ENCODE measurements around the gene EIF1AD.

Gene EIF1AD

DNA sequence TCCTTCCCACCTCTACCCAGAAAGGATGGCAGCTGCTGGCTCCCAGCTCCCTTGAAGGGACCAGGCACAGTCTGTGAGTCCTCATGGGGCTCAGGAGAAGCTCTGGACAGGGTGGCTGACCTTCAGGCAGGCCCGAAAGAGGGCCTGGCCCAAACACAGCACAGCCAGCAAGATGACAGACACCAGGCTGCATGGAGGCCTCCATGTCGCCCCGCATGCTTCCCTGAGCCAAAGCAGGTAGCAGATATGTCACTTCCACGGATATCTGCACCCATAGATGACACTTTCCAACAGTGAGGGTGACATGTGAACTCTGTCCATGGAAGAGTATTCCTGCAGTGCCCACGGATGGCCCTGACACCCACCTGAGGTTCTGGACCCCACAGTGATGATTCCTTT, 18.4 kb downstream of the EIF1AD start:
- H3K9me3 ChIP-seq (replicated peaks; ENCODE audit: insufficient read depth, low read length), result no peaks in the 10 kb centered on the region
- H3K27me3 ChIP-seq (replicated peaks; ENCODE audit: insufficient read depth, low read length), result no peaks in the 10 kb centered on the region
- H4K20me1 ChIP-seq (ENCODE audit: insufficient read depth, low read length), result no peaks in the 10 kb centered on the region
- H2AFZ ChIP-seq (ENCODE audit: low read length), result no peak overlapping the region
- no peak overlapping the region for H3K27ac ChIP-seq (ENCODE audit: low read length)
- H3K4me1 ChIP-seq (ENCODE audit: low read length), result no peaks in the 10 kb centered on the region
- H3K36me3 ChIP-seq (replicated peaks; ENCODE audit: insufficient read depth, low read length), result no peaks in the 10 kb centered on the region
- no peak for DNase-seq
- TF ChIP-seq EZH2 (optimal IDR thresholded peaks at IDR 0.05; ENCODE audit: low read depth, low read length), result no peak
- no peak for TF ChIP-seq EZH2phosphoT487 (IDR thresholded peaks at IDR 0.05; ENCODE audit: low read length)
- TF ChIP-seq, protein P1, sequence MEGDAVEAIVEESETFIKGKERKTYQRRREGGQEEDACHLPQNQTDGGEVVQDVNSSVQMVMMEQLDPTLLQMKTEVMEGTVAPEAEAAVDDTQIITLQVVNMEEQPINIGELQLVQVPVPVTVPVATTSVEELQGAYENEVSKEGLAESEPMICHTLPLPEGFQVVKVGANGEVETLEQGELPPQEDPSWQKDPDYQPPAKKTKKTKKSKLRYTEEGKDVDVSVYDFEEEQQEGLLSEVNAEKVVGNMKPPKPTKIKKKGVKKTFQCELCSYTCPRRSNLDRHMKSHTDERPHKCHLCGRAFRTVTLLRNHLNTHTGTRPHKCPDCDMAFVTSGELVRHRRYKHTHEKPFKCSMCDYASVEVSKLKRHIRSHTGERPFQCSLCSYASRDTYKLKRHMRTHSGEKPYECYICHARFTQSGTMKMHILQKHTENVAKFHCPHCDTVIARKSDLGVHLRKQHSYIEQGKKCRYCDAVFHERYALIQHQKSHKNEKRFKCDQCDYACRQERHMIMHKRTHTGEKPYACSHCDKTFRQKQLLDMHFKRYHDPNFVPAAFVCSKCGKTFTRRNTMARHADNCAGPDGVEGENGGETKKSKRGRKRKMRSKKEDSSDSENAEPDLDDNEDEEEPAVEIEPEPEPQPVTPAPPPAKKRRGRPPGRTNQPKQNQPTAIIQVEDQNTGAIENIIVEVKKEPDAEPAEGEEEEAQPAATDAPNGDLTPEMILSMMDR (IDR thresholded peaks at IDR 0.05; ENCODE audit: low read length), result no peak
- no peaks in the 10 kb centered on the region; the same call in 1 of the 2 replicates for H3F3A ChIP-seq (ENCODE audit: insufficient read depth, low read length)
- H3K4me3 ChIP-seq (ENCODE audit: low read length), result no peak overlapping the region
- no peak overlapping the region for H3K4me2 ChIP-seq (ENCODE audit: low read depth, low read length)
- H3K9me2 ChIP-seq (replicated peaks; ENCODE audit: insufficient read depth, low read length), result no peaks in the 10 kb centered on the region
- H3K79me2 ChIP-seq (ENCODE audit: low read length), result no peaks in the 10 kb centered on the region
- H3K9ac ChIP-seq (ENCODE audit: low read length), result no peak overlapping the region

DNA sequence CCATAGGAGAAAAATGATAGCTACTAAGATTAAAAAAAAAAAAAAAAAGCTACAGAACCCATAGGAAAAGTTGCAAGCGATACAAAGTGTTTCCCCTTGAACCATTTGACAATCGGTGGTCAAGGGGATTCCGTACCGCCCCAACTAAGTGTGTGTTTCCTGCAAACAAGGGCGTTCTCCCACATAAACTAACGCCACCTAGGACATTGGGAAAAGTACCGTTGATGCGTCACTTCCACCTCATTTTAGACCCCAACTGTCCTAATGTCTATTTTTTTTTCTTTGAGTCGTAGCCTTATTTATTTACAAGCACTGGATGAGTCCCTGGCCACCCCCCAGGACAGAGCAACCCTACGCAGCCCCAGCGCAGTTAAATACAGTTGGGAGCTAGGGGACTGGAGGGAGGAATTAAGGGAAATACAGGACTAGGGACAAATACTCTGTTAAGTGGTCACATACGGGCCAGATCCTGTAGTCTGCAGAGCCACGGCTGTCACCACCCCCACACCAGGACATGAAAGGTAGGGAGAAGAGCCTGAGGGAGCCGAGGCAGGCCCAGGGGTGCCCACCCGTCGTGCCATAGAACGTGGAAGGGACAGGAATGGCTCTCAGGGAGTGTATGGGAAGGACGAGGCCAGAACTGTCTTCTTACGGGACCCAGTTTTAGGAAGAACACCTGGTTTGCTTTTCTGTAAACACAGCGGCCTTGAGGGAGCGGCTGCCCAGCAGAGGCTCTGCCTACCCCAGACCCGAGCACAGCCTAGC, 19.0 kb downstream of the EIF1AD start:
- Histone ChIP-seq H3K4me3 (ENCODE audit: low read length) (no peak overlapping the region), H3K4me2 (ENCODE audit: low read depth, low read length) (no peak overlapping the region), H3K27me3 (replicated peaks; ENCODE audit: insufficient read depth, low read length) (no peaks in the 10 kb centered on the region), H3K36me3 (replicated peaks; ENCODE audit: insufficient read depth, low read length) (no peaks in the 10 kb centered on the region), H3K9me2 (replicated peaks; ENCODE audit: insufficient read depth, low read length) (no peaks in the 10 kb centered on the region), H3F3A (ENCODE audit: insufficient read depth, low read length) (no peaks in the 10 kb centered on the region; the same call in 1 of the 2 replicates), H4K20me1 (ENCODE audit: insufficient read depth, low read length) (no peaks in the 10 kb centered on the region), H3K9ac (ENCODE audit: low read length) (no peak overlapping the region), H3K9me3 (replicated peaks; ENCODE audit: insufficient read depth, low read length) (no peaks in the 10 kb centered on the region), H3K4me1 (ENCODE audit: low read length) (no peaks in the 10 kb centered on the region), H2AFZ (ENCODE audit: low read length) (no peak overlapping the region), H3K79me2 (ENCODE audit: low read length) (no peaks in the 10 kb centered on the region), H3K27ac (ENCODE audit: low read length) (no peak overlapping the region)
- TF ChIP-seq EZH2 (optimal IDR thresholded peaks at IDR 0.05; ENCODE audit: low read depth, low read length), result no peak
- no peak for TF ChIP-seq EZH2phosphoT487 (IDR thresholded peaks at IDR 0.05; ENCODE audit: low read length)
- TF ChIP-seq, protein P1 (IDR thresholded peaks at IDR 0.05; ENCODE audit: low read length), result no peak
- no peak for DNase-seq

DNA sequence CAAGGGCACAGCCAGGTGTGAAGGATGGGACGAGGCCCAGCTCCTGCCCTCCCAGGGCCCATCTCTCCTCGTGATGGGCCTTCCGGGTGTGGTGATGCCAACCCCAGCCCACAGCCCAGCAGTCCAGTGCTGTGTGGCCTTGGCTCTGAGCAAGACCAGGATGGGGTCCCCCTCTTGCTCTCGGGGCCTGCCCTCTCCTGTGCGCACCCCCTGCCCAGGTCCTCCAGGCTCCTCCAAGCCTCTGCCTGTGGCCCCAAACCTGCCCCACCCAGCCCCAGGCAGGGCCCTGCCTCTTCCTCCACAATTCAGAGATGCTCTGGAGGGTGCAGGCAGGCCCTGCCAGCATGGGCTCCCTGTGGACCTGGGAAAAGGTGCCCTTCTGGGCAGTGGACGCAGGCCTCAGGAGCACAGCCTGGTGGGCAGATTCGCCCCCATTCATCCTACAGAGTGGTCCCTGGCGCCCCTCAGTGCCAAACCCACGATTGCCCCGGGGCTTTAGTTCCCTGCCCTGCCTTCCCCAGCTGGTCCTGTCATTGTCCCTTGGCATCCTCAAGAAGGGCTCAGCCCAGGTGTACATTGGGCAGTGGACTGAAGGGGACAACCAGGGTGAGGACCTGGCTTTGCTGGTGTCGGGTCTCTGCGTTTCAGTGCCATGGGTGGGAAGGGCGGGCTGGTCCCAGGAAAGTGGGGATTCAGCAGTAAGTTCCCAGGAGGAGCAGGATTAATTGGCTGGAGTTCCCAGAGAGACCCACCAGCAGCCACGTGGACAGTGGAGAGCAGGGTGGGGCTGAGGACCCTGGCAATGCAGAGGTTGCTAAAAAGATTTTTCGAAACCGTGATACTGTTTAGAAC, 19.8 kb downstream of the EIF1AD start:
- H3K9me2 ChIP-seq (replicated peaks; ENCODE audit: insufficient read depth, low read length), result no peaks in the 10 kb centered on the region
- no peaks in the 10 kb centered on the region for H3K79me2 ChIP-seq (ENCODE audit: low read length)
- H3K9ac ChIP-seq (ENCODE audit: low read length), result no peak overlapping the region
- H3K36me3 ChIP-seq (replicated peaks; ENCODE audit: insufficient read depth, low read length), result no peaks in the 10 kb centered on the region
- no peaks in the 10 kb centered on the region for H3K4me1 ChIP-seq (ENCODE audit: low read length)
- no peak overlapping the region for H3K4me2 ChIP-seq (ENCODE audit: low read depth, low read length)
- no peaks in the 10 kb centered on the region for H4K20me1 ChIP-seq (ENCODE audit: insufficient read depth, low read length)
- H2AFZ ChIP-seq (ENCODE audit: low read length), result no peak overlapping the region
- H3K9me3 ChIP-seq (replicated peaks; ENCODE audit: insufficient read depth, low read length), result no peaks in the 10 kb centered on the region
- TF ChIP-seq EZH2phosphoT487 (IDR thresholded peaks at IDR 0.05; ENCODE audit: low read length) (no peak), EZH2 (optimal IDR thresholded peaks at IDR 0.05; ENCODE audit: low read depth, low read length) (no peak)
- TF ChIP-seq, protein P1 (IDR thresholded peaks at IDR 0.05; ENCODE audit: low read length), result no peak
- no peak overlapping the region for H3K27ac ChIP-seq (ENCODE audit: low read length)
- H3K4me3 ChIP-seq (ENCODE audit: low read length), result no peak overlapping the region
- no peak for DNase-seq
- H3K27me3 ChIP-seq (replicated peaks; ENCODE audit: insufficient read depth, low read length), result no peaks in the 10 kb centered on the region
- no peaks in the 10 kb centered on the region; the same call in 1 of the 2 replicates for H3F3A ChIP-seq (ENCODE audit: insufficient read depth, low read length)
